Measurements from ENCODE around the gene MRPL1. TPM values are rescaled to one million over a fixed set of nuclear protein-coding genes. Genes with fewer than 3 reads are reported as not detected.

MRPL1 gene
- 10 to 100 TPM; 89.5 to 91.2 TPM for total RNA-seq

- CTCF ChIA-PET: interaction anchor here (0.9 to 2.3 kb wide), 6 partner anchors 9 to 261 kb away, joined by 3 to 26 read pairs (median 6); partner anchors contain the start of gene CNOT6L
Measured at GRCh38 chr4:77862478-77863216, at the start of gene MRPL1. TSS of gene MRPL1 (plus strand) at chr4:77862830. CDS start at chr4:77862849, 19 bp downstream.

GRCh38 chr4:77815636-77816035 lies 47.0 kb upstream of the MRPL1 start:
- ChIA-PET CTCF (no interaction called here), POLR2A (no interaction called here)

More at GRCh38 chr4:77862478-77863216, at the start of gene MRPL1:
- POLR2A ChIA-PET: interaction anchor here (0.5 to 2.7 kb wide), 12 partner anchors 10 to 1716 kb away, joined by 3 to 87 read pairs (median 4); no protein-coding TSS in a partner anchor

GRCh38 chr4:77816546-77816945 lies 46.1 kb upstream of the MRPL1 start:
- POLR2A ChIA-PET: no interaction called here
- CTCF ChIA-PET: no interaction called here

DNA sequence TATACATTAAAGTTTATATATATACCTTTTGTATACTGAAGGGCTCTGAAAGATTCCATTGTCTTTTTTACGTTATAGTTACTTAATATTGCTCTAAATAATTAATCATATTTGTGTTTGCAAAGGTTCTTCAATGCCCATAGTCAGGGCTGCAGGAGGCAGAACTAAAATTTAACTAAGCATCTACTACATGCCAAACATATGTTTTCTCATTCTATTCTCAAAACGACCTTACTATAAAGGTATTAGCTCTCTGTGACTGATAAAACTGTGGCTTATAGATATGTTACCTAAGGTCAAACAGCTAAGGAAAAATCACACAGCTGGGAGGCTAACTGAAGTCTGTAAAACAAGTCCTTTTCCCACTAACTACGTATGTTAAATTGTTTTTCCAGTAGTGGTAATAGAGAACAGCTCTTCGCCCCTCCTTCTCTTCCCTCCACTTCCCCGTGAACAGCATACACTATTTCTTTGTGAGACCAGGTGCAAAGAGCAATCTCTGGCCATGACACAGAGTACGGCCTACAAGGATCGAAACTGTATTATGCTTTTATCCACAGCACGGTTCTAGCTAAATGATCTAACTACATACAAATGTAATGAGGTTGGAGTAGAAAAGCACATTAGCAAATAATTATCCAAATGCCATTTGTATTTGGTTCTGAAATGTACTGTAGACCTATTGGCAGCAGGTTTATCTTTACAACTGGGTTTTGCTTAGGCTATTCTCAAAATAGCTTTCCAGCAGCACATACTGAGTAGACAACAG lies 45.1 kb upstream of the MRPL1 start:
- ChIA-PET CTCF (interaction anchor here (0.7 to 1.9 kb wide), 7 partner anchors 16 to 52 kb away, joined by 3 to 8 read pairs (median 3); partner anchors contain the start of gene MRPL1), POLR2A (interaction anchor here (0.9 to 1.9 kb wide), 4 partner anchors 17 to 1877 kb away, joined by 3 to 25 read pairs (median 4); partner anchors contain the start of gene MRPL1)

GRCh38 chr4:77818073-77818601 lies 44.5 kb upstream of the MRPL1 start:
- ChIA-PET CTCF (interaction anchor here (0.6 to 1.9 kb wide), 8 partner anchors 17 to 757 kb away, joined by 3 to 8 read pairs (median 4); partner anchors contain the start of gene MRPL1), POLR2A (interaction anchor here (0.6 to 1.9 kb wide), 8 partner anchors 17 to 1878 kb away, joined by 3 to 25 read pairs (median 4); partner anchors contain the start of gene MRPL1)

DNA sequence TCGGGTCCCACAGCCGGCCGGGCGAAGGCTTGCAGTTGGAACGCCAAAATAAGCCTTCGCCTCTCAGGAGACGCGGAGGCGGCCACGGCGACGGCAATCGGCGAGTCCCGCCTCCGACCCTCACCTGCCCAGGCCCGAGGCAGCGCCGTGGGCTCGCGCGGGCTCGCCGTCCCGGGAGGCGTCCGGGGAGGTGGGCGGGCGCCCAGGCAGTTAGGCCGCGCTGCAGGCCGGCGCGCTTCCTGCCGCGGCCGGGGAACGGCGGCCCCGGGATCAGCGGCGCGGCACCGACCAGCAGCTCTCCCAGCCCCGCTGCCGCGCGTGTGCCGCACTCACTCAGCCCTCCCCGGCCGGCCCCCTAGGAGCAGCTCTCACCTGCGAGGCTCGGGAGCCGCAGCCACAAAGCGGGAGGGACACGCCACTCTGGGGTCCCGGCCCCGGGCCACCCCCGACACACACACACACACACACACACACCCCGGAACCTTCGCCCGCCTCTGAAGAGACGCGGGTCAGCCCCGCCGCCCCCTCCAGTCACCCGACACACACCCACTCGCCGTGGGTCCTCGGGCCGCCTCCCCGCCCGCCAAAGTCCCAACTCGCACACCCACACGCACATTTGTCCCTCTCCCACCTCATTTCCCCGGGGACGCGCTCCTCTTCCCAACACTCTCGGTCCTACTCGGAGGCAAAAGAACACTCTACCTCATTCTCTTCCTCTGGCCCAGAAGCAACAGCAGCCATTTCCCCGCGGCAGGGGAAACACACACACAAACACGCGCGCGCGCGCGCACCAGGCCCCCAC lies 43.8 kb upstream of the MRPL1 start, which contains the start of gene CNOT6L:
TSS of gene CNOT6L (minus strand) at position 767 of the 802 bp plus-strand sequence. CDS start at position 707, 60 bp downstream.
- ChIA-PET POLR2A (interaction anchor here (0.6 to 3.0 kb wide), 8 partner anchors 18 to 1879 kb away, joined by 3 to 87 read pairs (median 4); partner anchors contain the start of gene MRPL1), CTCF (interaction anchor here (0.6 to 1.9 kb wide), 6 partner anchors 24 to 757 kb away, joined by 3 to 8 read pairs (median 4); partner anchors contain the start of gene MRPL1)

DNA sequence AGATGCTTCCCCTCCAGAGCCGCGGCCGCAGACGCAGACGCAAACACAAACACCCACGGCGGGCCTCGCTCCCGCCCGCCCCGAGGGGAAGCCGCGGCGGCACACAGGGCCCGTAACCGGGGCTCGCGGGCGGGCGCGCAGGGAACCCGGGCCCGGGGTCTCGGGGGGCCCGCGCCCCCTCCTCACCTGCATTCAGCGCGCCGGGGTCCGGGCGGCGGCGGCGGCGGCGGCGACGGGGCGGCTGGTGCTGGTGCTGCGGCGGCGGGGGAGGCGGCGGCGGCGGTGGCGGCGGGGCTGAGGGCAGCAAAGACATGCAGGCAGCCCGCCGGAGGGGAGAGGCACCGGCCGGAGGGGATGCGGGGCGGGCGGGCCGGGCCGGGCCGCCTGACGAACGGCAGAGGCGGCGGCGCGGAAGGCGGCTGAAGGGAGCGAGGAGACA lies 43.2 kb upstream of the MRPL1 start:
- ChIA-PET POLR2A (interaction anchor here (0.6 to 3.0 kb wide), 7 partner anchors 19 to 42 kb away, joined by 3 to 87 read pairs (median 8); partner anchors contain the start of gene MRPL1), CTCF (interaction anchor here (0.6 to 2.1 kb wide), 4 partner anchors 23 to 42 kb away, joined by 3 to 26 read pairs (median 4); partner anchors contain the start of gene MRPL1)

DNA sequence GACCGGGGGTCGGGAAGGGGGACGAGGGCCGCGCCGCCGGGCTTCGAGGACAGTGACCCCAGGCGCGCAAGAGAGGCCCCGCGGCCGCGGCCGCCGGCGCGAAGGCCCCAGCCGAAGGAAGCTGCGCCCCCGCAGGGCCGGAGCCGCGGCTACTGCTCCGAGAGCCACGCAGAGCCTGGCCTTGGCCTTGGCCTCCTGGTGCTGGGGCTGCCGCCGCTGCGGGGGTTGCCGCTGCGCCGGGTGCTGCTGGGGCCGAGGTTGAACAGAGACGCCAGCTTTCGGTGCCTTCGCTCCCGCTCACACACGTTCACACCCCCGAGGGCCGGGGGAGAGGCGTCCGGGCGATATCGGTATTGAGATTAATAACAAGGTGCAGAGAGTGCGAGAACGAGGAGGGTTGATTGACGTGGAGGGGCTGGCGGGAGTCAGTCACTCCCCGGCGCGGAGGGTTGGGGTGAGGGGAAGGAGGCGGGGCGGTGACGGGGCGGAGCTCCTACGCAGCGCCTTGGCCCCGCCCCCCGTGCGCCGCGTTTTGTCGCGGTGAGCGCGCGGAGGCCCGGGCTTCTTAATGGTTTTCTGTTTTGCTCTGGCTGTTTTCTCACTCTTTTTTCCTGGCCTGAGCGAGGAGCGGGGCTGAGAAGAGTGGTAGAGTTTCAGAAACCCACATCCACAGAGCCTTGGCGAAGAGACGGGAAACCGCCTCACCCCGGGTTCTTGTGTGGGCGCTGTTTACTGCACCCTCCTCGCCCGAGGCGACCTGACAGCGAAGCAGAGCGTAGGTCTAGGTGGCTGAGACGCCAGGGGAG lies 42.6 kb upstream of the MRPL1 start:
- ChIA-PET POLR2A (interaction anchor here (0.6 to 3.0 kb wide), 7 partner anchors 19 to 42 kb away, joined by 3 to 87 read pairs (median 8); partner anchors contain the start of gene MRPL1), CTCF (interaction anchor here (0.9 to 2.1 kb wide), 3 partner anchors 33 to 42 kb away, joined by 3 to 26 read pairs (median 4); partner anchors contain the start of gene MRPL1)

DNA sequence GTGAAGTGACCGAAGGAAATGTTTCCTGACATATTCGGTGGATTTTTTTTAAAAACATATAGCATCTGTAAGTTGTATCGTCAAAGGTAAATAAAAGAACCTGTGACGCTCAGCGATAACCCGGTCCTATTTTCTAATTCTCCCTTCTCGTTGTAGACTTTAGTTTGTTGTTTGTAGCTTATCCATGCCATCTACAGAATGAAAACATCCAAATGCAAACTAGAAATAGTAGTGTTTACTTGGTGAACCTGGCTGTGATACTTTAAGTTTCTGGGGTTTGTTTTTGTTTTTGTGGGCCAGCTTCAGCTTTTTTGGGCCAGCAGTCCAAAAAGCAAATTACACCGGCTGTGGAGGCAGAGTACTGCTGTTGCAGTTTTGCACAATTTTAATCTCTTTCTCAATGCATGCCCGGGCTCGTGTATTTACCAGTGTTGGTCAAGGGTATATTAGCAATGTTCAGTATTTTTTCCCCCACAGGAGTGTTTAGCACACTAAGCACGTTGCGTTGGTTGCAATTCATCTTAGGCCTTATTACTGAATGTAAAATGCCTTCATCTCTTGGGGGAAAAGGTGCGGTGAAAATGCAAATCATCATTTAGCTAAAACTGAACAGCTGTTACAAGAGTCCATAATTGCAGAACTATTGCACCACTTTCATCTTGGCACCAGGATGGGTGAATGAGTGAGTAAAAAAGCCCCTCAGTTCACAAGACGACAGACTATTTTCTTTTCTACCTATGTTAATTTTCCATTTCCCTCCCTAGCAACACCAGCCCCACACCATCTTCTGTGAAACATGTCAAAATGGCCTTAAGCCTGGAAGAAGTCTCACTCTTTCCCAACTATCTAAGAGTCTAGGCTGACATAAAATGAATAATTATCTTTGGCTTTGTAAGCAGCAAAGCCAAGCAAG lies 41.7 kb upstream of the MRPL1 start:
- ChIA-PET CTCF (interaction anchor here (0.6 to 2.1 kb wide), 3 partner anchors 37 to 71 kb away, joined by 3 to 26 read pairs (median 3); partner anchors contain the start of gene MRPL1), POLR2A (interaction anchor here (0.6 to 3.0 kb wide), 7 partner anchors 20 to 43 kb away, joined by 3 to 87 read pairs (median 8); partner anchors contain the start of gene MRPL1)

GRCh38 chr4:77821775-77822174 lies 40.9 kb upstream of the MRPL1 start:
- POLR2A ChIA-PET: interaction anchor here (2.4 to 3.0 kb wide), 2 partner anchors 31 to 40 kb away, joined by 19 to 87 read pairs; partner anchors contain the start of gene MRPL1
- CTCF ChIA-PET: interaction anchor here (0.6 kb wide), 1 partner anchor 70 kb away, joined by 3 read pairs; no protein-coding TSS in a partner anchor

DNA sequence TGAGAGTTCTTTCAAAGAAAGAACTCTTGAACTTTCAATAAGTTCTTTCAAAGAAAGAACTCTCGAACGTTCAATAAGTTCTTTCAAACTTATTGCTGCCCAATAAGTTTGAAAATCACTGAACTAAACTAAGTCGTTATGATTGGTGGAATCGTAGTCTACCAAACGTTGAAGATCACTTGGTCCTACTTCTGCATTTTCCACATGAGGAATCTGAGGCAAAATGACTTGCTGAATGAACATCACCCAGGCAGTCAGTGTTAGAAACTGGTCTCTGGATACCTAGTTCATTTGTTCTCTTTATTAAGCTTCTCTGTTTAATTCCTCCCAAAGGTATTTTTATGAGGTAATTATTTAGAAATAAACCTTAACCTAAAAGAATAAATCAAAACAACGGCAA lies 36.4 kb upstream of the MRPL1 start:
- POLR2A ChIA-PET: no interaction called here
- CTCF ChIA-PET: interaction anchor here (1.1 to 1.8 kb wide), 3 partner anchors 18 to 208 kb away, joined by 4 to 5 read pairs (median 4); no protein-coding TSS in a partner anchor

DNA sequence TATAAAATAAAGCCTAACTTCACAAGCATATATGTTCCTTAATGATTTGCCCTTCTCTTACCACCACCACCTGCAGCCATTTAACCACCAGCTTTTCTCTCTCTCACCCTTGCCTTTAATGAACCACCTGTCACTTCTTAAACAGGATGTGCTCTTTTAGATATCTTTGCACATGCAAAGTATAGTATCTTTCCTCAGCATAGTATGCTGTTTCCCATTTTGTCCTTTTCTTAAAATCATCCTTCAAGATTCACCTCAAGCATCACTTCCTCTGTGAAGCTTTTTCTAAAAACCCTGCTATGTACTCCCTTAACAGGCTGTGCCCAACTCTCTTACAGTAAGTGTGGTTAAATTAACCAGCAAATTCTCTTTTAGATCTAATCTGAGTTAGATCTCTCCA lies 35.3 kb upstream of the MRPL1 start:
- POLR2A ChIA-PET: no interaction called here
- CTCF ChIA-PET: interaction anchor here (1.1 to 1.8 kb wide), 3 partner anchors 17 to 209 kb away, joined by 4 to 5 read pairs (median 4); no protein-coding TSS in a partner anchor

DNA sequence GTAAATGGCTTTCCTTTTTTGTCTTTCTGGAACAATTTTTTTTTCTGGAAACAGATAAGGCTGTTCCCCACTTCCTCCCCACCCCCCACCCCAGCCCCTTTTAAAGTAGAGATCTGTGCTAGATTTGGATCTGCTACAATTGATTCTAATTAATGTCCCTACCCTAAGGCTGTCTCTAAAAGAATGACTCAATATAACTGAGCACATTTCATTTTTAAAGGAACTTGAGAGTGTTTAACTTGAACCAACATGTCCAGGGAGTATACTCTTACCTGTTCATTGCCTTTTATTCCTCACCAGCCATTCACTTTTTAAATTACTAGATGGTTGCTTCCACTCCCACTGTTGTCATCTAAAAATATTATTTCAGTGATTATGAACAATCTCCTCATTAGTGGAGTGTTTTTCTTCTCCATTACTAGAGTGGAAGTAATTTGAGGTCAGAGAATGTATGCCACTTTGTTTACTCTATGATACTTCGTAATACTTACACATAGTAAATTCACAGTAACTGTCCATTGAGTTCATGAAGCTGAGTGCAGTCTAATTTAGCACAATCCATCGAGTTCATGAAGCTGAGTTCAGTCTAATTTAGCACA lies 29.4 kb upstream of the MRPL1 start:
- ChIA-PET POLR2A (no interaction called here), CTCF (interaction anchor here (0.7 kb wide), 1 partner anchor 16 kb away, joined by 3 read pairs; no protein-coding TSS in a partner anchor)

DNA sequence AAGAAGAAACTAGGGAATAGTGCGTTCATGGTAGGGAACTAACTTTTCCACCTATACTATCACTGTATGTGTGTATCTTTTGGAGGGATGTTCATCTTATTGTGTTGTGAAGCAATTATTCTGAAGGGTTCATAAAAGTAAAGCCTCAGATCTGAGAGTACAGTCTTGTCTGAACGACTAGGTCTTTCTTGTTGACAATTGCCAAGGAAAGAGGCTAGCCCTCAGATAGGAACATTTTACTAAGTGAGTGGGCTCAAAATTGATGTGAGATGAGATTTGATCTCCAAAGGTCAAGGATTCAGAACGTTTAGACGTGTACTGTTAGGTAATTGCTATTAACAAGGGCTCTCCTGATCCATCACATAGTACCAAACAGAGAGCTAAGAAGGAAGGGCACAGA lies 28.2 kb upstream of the MRPL1 start:
- ChIA-PET POLR2A (no interaction called here), CTCF (no interaction called here)

GRCh38 chr4:77843628-77844027 lies 19.0 kb upstream of the MRPL1 start:
- CTCF ChIA-PET: interaction anchor here (0.8 to 1.9 kb wide), 2 partner anchors 17 to 18 kb away, joined by 3 to 4 read pairs; no protein-coding TSS in a partner anchor
- POLR2A ChIA-PET: interaction anchor here (1.0 kb wide), 1 partner anchor 23 kb away, joined by 3 read pairs; no protein-coding TSS in a partner anchor

Measured in activated CD8-positive, alpha-beta memory T cell treated with anti-CD3 and anti-CD28 coated beads for 36 hours (primary cell).